Thoracic aorta (tissue), 2 donors: ENCODE data around the gene CMTM8. TPM values are rescaled to one million over a fixed set of nuclear protein-coding genes. Genes with fewer than 3 reads are reported as not detected.

Experiments
- ATAC-seq: fragments of 150-250 bp; one replicate; pipeline ENCODE4 v1.8.0; 2017; ENCODE audit warnings: low read depth; ENCODE audit not compliant: insufficient number of reproducible peaks, low FRiP score
- DNase-seq: peaks from one replicate; pipeline ENCODE4 v3.0.0-alpha.2; 2020; ENCODE audit warnings: low spot score
- H3K27ac ChIP-seq, 2 donors: fragments of 200-600 bp; sonication (generic); 1 replicate in 1 of 2; 2 replicates in 1 of 2; pipeline ENCODE4 v1.5.1; 2016; ENCODE audit warnings: mild to moderate bottlenecking in 2 of 2, moderate library complexity in 2 of 2
- H3K27me3 ChIP-seq: fragments of 200-600 bp; sonication (generic); replicated peaks from 2 replicates; pipeline ENCODE4 v1.6.0; 2016; ENCODE audit warnings: mild to moderate bottlenecking; ENCODE audit not compliant: insufficient read depth
- H3K36me3 ChIP-seq: fragments of 200-600 bp; sonication (generic); one replicate; pipeline ENCODE4 v1.5.1; 2016
- H3K4me1 ChIP-seq, 2 donors: fragments of 200-600 bp; sonication (generic); 1 replicate in 1 of 2; 2 replicates in 1 of 2; pipeline versions ENCODE4 v1.5.1 to v1.6.0; 2016; ENCODE audit warnings: low read depth in 2 of 2, mild to moderate bottlenecking in 1 of 2; ENCODE audit not compliant: control insufficient read depth in 1 of 2
- H3K4me3 ChIP-seq: fragments of 200-600 bp; sonication (generic); 2 replicates; pipeline ENCODE4 v1.5.1; 2016; ENCODE audit warnings: mild to moderate bottlenecking
- H3K9me3 ChIP-seq: fragments of 200-600 bp; sonication (generic); 2 replicates; pipeline ENCODE4 v1.5.1; 2016
- CTCF ChIP-seq: fragments of 200-600 bp; sonication (generic); IDR thresholded peaks from one replicate; pipeline ENCODE4 v1.5.1; 2019; ENCODE audit warnings: antibody characterized with exemption
- total RNA-seq, 2 donors: library from RNA; depleted of rRNA; stranded (reverse); fragments of >200 nt; gene quantifications; one replicate each; pipeline versions ENCODE4 v1.1.0 to v1.2.3, GENCODE V29; 2016

CMTM8 gene
- total RNA-seq, 2 donors from 2014 or later, result 2.8 TPM; not detected in 1

- Histone ChIP-seq H3K27me3 (no peaks in the 10 kb centered on the region), H3K27ac (no peak overlapping the region), H3K4me1 (no peaks in the 10 kb centered on the region), H3K36me3 (no peaks in the 10 kb centered on the region), H3K9me3 (no peaks in the 10 kb centered on the region), H3K4me3 (no peak overlapping the region)
- no peak for ATAC-seq
- no peak for DNase-seq
- TF ChIP-seq CTCF, result no peak
Measured at GRCh38 chr3:32288819-32289218, 50.3 kb downstream of the CMTM8 start.

GRCh38 chr3:32290619-32291018, 52.1 kb downstream of the CMTM8 start:
- Histone ChIP-seq H3K4me3 (no peak overlapping the region), H3K36me3 (no peaks in the 10 kb centered on the region), H3K27me3 (no peaks in the 10 kb centered on the region), H3K4me1 (no peaks in the 10 kb centered on the region), H3K9me3 (no peaks in the 10 kb centered on the region), H3K27ac (no peak overlapping the region)
- no peak for TF ChIP-seq CTCF
- no peak for DNase-seq
- no peak for ATAC-seq

- no peaks in the 10 kb centered on the region for H3K36me3 ChIP-seq
- no peaks in the 10 kb centered on the region for H3K4me1 ChIP-seq
- H3K27me3 ChIP-seq, result no peaks in the 10 kb centered on the region
- ATAC-seq, result no peak
- no peak overlapping the region for H3K4me3 ChIP-seq
- DNase-seq, result no peak
- no peak for TF ChIP-seq CTCF
- H3K27ac ChIP-seq, result no peak overlapping the region
- no peaks in the 10 kb centered on the region for H3K9me3 ChIP-seq
Measured at GRCh38 chr3:32292085-32292796, 53.8 kb downstream of the CMTM8 start.

GRCh38 chr3:32293903-32294302, 55.4 kb downstream of the CMTM8 start:
- Histone ChIP-seq H3K27me3 (no peaks in the 10 kb centered on the region), H3K27ac (no peak overlapping the region), H3K9me3 (no peaks in the 10 kb centered on the region), H3K36me3 (no peaks in the 10 kb centered on the region), H3K4me1 (no peaks in the 10 kb centered on the region), H3K4me3 (no peak overlapping the region)
- TF ChIP-seq CTCF, result no peak
- no peak for ATAC-seq
- no peak for DNase-seq

GRCh38 chr3:32296251-32297204, 58.0 kb downstream of the CMTM8 start:
- ATAC-seq, result peak; percentile 83
- Histone ChIP-seq H3K4me3 (no peak overlapping the region), H3K4me1 (no peaks in the 10 kb centered on the region), H3K27ac (no peak overlapping the region), H3K27me3 (no peaks in the 10 kb centered on the region), H3K9me3 (no peaks in the 10 kb centered on the region), H3K36me3 (no peaks in the 10 kb centered on the region)
- TF ChIP-seq CTCF, result peak; percentile 81
- no peak for DNase-seq
